GM18858 (cell line): ENCODE data around the gene AGBL4.
"Not testable (repeated sequence)": the region's sequence is repeated elsewhere in the genome, so short reads cannot be mapped to it uniquely, and the experiment has no call there.

Experiments used
- ATAC-seq: cut with Tn5 transposase; IDR thresholded peaks from one replicate; pipeline ENCODE4 v1.9.1; 2021; ENCODE audit not compliant: unreplicated experiment

Gene AGBL4

DNA sequence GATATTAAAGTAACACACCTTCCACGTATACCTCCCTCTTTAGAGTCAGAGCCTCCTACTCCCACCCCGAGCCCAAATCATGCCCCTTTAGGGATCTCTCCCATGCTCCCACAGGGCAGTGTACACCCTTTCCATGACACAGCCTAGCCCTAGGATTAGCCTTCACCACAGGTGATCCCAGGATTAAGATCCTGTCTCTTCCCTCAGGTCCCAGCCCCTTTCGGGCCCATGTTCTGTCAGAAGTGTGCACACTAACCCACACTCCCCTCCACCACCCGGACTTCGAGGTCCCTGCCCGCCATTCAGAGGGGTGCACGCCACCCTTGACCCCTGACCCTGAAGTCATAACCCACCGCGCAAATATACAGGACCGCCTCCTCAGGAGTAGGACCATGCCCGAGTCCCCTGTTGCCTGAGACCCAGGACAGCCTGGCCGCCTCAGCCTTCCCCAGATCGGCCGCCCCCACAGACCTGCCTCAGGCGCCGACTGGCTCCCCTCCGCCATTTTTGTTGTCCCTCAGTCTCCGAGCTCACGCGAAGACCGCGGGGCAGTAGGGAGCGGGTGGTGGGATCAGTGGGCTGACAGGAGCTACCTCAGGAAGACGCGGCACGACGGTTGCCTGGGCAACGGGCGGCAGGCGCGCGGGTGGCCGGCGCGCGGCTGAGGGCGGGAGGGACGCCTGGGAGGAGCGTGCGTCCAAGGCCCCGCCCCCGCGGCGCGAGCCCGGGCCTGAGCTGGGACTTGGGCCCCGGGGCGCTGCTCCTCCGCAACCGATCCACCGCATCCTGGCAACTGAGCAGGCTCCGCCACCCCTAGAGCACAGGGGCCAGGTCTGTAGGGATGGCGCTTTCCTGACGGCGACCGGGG lies at the start of gene AGBL4:
AGBL4 (minus strand) TSS at position 663 of the 868 bp plus-strand sequence.
- no peak for ATAC-seq

DNA sequence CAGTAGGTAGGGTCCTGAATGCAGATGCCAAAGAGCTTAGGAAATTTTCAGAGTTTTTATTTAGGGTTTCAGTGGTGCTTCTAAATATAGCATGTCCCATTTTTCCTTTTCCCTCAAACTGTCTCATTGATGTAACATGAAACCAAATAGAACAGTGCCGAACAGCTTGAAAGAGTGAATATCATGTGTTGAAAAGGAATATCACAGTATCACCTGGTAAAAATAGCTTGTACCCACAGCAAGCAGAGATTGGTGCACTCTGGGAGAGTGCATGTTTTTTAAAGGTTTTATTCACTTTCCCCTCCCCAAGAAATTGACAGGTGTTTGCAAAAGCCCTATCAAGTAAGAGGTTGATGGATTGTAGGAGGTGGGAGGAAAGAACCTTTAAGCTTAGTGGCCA lies 43.1 kb upstream of the AGBL4 start:
- no peak for ATAC-seq

DNA sequence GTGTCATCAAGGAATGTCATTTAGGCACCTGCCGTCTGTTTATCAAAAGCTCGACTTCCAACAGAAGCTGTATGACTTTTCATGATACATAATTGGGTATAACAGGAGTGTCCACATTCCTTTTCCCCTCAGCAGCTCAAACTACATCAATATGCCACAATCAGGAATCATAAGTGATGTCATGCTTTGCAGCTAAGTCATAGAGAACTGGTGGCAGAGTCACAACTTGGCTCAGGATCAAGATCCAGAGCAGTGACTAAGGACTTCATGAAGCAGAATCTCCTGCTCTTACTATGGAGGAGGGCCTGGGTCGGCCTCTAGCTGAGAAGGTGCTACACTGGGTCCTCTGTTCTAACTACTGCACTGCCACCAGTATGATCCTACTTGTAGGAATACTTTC lies 36.5 kb upstream of the AGBL4 start:
- ATAC-seq: no peak

DNA sequence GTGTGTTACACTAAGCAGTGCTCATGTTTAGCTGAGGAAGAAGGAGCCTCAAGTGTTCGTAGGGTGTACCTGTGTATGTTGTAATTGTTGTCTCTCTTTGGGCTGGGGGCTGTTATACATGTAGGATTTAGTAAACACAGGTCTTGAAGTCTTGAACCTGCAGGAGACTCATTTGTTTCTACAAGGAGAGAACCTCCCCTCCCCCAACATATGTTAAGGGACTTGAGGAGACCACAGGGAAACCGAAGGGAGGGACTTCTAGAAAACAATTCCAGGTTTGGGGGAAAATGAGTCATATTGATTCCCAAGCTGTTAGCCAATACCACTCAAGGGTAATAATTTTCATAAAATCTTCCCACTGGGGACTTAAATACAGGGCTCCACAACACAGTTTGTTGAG lies 25.0 kb upstream of the AGBL4 start:
- no peak for ATAC-seq

DNA sequence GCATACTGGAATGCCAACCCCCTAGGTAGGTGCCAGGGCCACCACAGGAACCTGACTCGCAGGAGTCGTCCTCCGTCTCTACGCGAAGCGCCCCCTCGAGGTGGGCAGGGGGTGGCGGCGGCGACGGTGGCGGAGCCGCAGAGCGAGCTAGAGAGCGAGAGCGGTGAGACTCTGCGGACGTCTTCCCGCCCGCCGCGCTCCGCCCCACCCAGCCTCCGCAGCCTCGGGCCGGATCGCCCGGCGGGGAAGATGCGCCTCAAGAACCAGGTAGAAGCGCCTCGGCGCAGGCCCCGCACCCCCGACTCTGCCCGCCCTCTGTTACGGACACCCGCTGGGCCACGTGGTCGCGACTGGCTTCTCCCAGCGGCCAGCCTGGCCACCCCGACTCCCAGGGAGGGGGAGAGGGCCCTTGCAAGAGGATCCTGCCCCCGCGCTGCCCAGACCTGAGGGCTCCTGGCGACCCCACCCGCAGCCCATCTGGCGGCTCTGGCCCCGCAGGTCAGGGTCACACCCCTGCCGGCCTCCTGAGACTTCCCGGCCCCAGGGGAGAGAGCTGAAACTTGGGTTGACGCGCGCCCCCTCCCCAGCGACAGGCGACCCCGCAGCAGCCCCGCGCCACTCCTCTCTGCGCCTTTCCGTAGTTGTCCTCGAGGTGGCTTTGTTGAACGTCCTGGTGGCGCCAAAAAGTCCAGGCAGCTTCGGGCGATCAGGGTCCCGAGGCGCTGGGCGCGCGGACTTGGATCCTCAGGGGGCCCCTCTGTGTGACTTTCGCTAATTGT lies 24.4 kb upstream of the AGBL4 start:
- ATAC-seq: no peak

DNA sequence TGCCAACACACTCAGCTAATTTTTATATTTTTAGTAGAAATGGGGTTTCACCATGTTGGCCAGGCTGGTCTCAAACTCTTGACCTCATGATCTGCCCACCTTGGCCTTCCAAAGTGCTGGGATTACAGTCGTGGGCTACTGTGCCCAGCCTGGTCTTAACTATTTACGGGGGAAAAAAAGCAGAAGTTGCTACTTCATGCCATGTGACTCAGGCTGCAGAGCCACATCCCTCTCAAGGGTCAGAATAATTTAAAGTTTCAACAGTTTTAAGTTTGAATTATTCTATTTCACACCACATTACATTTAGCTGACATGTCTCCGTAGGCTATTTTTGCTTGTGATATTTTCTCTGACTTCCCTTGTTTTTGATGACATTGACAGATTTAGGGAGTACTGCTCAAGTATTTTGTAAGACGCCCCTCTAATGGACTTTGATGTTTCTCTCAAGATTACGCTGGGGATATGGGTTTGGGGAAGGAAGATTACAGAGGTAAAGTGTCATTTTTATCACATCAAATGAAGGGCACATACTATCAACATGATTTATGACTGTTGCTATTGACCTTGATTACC lies 14.6 kb upstream of the AGBL4 start:
- ATAC-seq: no peak

DNA sequence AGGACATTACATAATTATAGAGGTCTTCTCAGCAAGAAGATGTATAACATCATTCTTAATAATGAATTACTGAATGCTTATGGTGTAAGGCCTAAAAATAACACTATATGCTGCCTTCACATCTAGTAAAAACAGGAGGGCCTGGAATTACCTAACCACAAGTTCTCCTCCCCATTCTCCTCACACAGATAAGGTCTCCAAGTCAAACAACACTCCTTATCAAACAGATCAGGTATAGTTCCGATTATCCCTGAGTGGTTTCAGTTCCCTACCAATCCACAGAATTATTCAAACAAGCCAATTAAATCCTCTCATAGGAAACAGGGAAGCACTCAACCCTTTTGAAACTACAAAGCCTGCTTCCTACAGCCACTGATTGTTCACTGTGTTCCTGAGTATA lies 4.0 kb upstream of the AGBL4 start:
- no peak for ATAC-seq

DNA sequence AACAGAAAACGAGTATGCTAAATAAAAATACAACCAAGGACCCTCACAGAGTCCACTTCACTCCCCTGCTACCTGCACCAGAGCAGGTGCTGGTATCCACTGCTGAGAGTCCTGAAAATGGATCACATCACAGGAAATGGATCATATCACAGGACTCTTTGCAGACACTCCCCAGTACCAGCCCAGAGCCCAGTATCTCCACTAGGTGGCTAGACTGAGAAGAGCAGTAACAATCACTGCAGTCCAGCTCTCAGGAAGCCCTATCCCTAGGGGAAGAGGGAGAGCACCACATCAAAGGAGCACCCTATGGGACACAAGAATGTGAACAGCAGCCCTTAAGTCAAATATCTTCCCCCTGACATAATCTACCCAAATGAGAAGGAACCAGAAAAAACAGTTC lies 28.0 kb downstream of the AGBL4 start:
- ATAC-seq: no peak

DNA sequence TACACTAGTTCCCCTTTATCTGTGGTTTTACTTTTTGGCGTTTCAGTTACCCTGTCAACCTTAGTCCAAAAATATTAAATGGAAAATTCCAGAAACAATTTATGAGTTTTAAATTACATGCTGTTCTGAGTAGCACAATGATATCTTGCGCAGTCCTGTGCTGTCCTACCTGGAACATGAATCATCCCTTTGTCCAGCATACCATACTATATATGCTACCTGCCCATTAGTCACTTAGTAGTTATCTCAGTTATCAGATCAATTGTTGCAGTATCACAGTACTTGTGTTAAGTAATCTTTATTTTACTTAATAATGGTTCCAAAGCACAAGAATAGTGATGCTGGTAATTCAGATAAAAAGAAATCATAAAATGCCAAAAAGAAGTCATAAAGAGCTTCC lies 52.7 kb downstream of the AGBL4 start:
- no peak for ATAC-seq

DNA sequence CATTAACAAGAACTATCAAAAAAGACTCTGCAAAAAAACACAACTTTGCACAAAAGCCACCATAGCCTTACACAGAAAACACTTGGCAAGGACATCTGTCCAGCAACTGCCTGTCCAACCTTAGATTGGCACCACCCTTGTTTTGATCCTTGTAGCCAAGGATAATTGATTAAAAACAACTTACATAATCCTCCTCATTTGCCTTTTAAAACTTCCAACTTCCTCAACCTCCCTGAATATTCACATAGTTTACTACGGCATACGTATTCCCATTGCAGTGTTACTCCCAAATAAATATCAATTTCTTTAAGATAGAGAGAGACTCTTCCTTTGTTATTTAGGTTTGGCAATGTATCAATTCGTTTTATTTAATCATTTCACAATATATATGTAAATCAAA lies 72.4 kb downstream of the AGBL4 start:
- no peak for ATAC-seq

DNA sequence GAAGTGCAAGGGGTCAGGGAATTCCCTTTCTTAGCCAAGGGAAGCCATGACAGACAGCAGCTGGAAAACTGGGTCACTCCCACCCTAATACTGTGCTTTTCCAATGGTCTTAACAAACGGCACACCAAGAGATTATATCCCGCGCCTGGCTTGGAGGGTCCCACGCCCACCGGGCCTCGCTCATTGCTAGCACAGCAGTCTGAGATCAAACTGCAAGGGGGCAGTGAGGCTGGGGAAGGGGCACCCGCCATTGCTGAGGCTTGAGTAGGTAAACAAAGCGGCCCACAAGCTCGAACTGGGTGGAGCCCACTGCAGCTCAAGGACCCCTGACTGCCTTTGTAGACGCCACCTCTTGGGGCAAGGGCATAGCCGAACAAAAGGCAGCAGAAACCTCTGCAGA lies 108.5 kb downstream of the AGBL4 start:
- not testable (repeated sequence) for ATAC-seq

DNA sequence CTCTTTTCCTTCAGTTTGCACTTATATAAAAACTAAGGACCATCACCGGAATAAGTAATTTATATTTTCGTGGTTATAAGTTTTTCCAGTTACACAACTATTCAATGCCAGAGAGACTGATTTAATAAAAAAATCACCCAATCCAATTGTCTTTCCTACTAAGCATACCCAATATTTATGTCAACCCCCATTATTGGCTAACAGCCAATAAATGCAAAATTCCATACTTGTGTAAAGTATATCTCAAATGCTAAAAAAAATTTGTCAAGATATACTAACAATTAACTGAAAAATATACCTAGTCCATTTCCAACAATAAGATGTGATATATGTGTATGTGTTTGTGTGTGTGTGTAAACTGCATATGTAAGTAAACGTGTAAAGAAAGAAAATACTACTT lies 117.4 kb downstream of the AGBL4 start:
- no peak for ATAC-seq

DNA sequence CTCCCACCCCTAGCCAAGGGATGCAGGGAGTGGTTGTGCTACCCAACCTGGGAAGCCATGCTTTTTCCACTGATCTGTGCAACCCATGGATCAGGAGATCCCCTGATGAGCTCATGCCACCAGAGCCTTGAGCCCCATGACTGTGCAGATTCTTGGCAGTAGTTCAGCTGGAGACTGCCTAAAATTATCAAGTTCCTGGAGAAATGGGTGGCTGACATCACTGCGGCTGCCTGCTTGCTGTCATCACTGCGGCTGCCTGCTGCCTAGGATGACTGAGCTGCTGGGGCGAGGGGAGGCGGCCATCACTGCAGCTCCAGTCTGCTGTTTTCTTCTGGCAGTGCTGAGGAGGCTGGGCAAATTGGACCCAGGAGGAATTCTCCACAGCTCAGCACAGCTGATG lies 159.2 kb downstream of the AGBL4 start:
- ATAC-seq: no peak

DNA sequence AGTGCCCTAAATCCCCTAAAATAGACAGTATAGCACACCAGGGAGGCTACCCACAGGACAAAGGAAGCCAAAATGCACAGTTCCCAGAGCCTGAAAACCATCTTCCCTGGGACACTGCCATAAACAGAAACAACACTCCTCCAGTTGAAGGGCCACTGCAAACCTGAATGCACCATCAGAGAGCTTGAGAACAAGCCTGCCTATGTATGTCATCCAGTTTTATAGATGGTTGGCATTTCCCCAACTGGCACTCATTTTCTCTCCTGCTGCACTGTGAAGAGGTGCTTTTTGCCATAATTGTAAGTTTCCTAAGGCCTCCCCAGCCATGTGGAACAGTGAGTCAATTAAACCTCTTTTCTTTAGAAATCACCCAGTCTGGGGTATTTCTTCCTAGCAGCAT lies 169.0 kb downstream of the AGBL4 start:
- ATAC-seq: no peak

DNA sequence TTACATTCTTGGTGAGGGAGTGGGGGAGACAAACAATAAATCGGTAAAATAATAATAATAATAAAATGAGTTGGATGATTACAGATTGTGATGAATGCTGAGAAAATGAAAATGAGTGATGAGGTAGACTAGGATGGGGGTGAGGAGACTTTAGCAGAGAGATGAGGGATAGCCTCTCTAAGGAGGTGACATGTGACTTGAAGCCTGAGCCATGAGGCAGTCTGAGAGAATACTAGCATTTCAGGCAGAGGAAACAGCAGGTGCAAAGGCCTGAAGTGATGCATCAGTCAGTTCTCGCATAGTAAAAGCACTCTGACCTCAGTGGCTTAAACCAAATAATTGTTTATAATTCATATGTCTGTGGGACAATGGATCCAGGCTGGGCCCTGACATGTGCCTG lies 181.2 kb downstream of the AGBL4 start:
- no peak for ATAC-seq

DNA sequence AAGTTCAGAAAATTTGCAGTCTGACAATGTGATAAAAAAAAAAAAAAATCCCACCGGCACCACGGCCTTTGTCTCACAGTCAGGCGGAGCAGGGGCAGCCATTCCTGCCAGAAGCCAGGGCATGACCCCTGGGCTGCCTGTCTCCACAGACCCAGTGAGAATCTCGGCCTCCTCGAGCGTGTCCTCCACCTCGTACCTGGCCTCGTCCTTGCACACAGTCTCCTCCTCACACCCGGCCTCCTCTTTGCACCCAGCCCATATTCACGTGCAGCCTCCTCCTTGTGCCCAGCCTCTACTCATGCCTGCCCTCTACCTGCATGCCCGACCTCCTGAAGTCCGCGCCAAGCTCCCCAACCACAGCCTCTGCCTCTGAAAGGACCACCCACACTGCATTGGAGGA lies 182.0 kb downstream of the AGBL4 start:
- no peak for ATAC-seq

DNA sequence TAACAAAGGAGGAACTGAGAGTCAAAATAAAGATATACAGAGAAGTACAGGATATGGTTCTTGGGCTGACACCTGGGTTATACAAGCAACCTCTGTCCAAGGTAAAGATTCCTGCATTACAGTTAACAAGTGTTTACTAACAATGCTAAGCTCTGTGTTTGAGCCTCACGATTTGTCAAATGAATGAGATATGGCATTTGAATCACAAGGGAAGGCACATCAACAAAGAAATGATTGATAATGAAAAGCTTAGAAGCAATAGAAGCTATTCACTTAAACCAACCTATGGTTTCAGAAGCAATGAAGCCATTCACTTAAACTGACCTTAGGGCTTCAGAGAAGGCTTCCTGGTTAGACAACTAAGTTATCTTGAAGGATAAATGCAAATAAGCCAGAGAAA lies 199.5 kb downstream of the AGBL4 start:
- ATAC-seq: no peak

DNA sequence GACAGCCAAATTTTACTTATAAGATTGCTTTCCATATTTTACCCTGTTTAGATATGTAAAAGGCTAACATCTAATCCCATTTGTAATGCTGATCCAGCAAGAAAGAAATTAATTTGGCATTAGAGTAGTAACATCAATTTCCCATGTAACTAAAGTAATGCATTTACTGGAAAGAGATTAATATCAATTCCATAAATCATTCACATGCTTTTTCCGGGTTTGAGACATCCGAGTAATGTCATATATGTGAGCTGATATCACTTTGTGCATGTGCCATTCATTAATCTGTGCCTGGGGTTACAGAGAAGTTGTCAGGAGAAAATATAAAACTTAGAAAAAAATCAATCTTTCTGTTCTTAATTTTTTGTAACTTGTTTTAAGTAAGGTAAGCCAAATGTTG lies 206.1 kb downstream of the AGBL4 start:
- ATAC-seq: no peak

DNA sequence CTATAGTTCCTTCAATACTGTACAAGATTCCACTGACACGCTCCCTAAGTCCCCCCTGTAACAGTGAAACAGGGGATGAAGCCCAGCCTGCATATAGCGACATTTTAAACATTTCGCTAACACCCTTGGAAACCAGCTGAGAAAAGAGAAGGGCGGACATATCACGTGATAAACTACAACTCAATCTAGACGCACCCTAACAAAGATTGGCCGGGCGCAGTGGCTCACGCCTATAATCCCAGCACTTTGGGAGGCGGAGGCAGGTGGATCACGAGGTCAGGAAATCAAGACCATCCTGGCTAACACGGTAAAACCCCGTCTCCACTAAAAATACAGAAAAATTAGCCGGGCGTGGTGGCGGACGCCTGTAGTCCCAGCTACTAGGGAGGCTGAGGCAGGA lies 236.7 kb downstream of the AGBL4 start:
- not testable (repeated sequence) for ATAC-seq

DNA sequence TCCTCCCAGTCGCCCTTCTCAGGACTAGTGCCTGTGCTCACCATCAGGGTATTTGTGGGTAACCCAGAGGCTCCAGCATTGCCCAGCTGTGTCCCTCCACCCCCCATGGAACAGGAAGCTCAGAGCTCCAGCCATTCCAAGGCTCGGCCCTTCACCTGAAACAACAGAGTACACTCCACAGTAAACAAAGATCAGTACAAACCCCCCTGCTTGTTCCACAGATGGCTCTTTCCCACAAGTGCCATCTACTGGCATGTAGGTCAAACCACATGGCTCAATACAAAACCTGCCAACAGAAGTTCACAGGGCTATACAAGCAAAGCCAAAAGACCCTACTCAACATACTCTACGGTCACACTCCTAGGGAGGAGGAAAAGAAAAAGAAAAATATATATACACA lies 258.7 kb downstream of the AGBL4 start:
- ATAC-seq: no peak

DNA sequence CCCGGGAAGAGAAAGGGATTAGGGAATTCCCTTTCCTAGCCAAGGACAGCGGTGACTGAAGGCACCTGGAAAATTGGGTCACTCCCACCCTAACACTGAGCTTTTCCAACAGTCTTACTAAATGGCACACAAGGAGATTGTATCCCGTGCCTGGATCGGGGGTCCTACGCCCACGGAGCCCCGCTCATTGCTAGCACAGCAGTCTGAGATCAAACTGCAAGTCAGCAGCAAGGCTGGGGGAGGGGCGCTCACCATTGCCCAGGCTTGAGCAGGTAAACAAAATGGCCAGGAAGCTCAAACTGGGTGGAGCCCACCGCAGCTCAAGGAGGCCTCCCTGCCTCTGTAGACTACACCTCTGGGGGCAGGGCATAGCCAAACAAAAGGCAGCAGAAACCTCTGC lies 285.6 kb downstream of the AGBL4 start:
- ATAC-seq: not testable (repeated sequence)

DNA sequence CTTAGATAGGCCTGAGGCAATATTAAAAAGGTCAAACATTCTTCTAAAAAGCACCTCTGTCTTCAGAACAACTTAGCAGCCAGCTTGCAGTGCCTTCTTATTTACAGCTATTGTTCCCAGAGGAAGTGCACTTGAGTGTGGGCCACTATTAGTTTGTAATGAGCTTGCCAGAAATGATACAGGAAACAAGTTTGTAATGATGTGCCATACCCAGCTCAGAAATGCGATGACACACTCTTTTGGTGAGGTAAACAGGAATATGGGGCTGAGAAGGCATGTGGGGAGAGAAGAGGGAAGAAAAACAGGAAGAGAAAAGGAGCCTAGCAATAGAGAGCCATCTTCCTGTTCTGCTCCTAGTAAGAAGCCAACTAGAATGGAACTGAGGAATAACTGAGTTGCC lies 295.4 kb downstream of the AGBL4 start:
- no peak for ATAC-seq
